A549 (cell line): ENCODE data around the gene TRIM10.

Experiments
- CHD2 ChIP-seq: fragments of 150-350 bp; IDR thresholded peaks from 2 replicates; pipeline ENCODE4 v1.6.1; 2014; ENCODE audit warnings: low read length; ENCODE audit not compliant: partially characterized antibody
- CTCF ChIP-seq: fragments of >200 bp; sonication (Bioruptor Twin); formaldehyde crosslinking; IDR thresholded peaks from 3 replicates; pipeline ENCODE4 v1.5.1; 2016
- FOXS1 ChIP-seq: fragments of 250-450 bp; sonication (Bioruptor Pico); IDR thresholded peaks from 2 replicates; pipeline ENCODE4 v1.5.0; 2020; ENCODE audit warnings: mild to moderate bottlenecking, moderate library complexity
- KDM5A ChIP-seq: fragments of 200-600 bp; sonication (generic); IDR thresholded peaks from 2 replicates; pipeline ENCODE4 v1.6.1; 2016; ENCODE audit warnings: antibody characterized with exemption, mild to moderate bottlenecking
- MAX ChIP-seq: IDR thresholded peaks from 2 replicates; pipeline ENCODE4 v1.6.1; 2012
- NFE2L2 ChIP-seq: fragments of 150-350 bp; conservative IDR thresholded peaks from 2 replicates; pipeline ENCODE4 v1.6.1; 2014; ENCODE audit warnings: low read length
- POLR2A ChIP-seq: IDR thresholded peaks from 2 replicates; pipeline ENCODE4 v1.6.1; 2012; ENCODE audit warnings: mild to moderate bottlenecking, low read length
- REST ChIP-seq: fragments of 200-600 bp; sonication (generic); IDR thresholded peaks from 2 replicates; pipeline ENCODE4 v1.6.1; 2016; ENCODE audit warnings: antibody characterized with exemption, mild to moderate bottlenecking, moderate library complexity

GRCh38 chr6:30157999-30158398 lies 3.0 kb downstream of the TRIM10 start:
- no peak for TF ChIP-seq FOXS1 (CRISPR knock-in tag)
- no peak for TF ChIP-seq REST
- TF ChIP-seq CTCF: no peak
- TF ChIP-seq CHD2: no peak
- TF ChIP-seq KDM5A: no peak
- no peak for TF ChIP-seq POLR2A
- no peak for TF ChIP-seq MAX
- no peak for TF ChIP-seq NFE2L2
